ENCODE results near the gene TMEM52. TPM values are rescaled to one million over a fixed set of nuclear protein-coding genes. Genes with fewer than 3 reads are reported as not detected.

Gene TMEM52
- total RNA-seq = 1.2 and 1.6 TPM in 2 replicates
- polyA plus RNA-seq = 1.7 and 2.0 TPM in 2 replicates
- polyA plus RNA-seq (2011; cell fraction: cytosol; rRNA removed) = 0.92 and 1.5 TPM in 2 replicates
- 1.1 TPM in 2 replicates for polyA plus RNA-seq (2011; cell fraction: nucleus; rRNA removed)
- polyA plus RNA-seq (2012) = 0.92 and 0.94 TPM in 2 replicates
- polyA minus RNA-seq = 0.51 and 2.6 TPM in 2 replicates
- polyA minus RNA-seq (2011; cell fraction: cytosol; rRNA and poly(A)+ RNA removed) = not detected
- polyA minus RNA-seq (2011; cell fraction: nucleus; rRNA and poly(A)+ RNA removed) = 0.38 TPM in 1 of 2 replicates, not detected in the other
- percentile 19 among the genes with signal in this experiment for Bru-seq, nascent RNA
- percentile 26 among the genes with signal in this experiment for BruChase-seq, experiment 1, labeled RNA remaining after a 6-hour chase
- BruChase-seq, experiment 2, labeled RNA remaining after a 2-hour chase = not detected
- long read RNA-seq, partial matches to known transcripts = 0 of 1 reads
- long read RNA-seq, other reads (novel, unspliced or antisense) = 1 of 1 reads

DNA sequence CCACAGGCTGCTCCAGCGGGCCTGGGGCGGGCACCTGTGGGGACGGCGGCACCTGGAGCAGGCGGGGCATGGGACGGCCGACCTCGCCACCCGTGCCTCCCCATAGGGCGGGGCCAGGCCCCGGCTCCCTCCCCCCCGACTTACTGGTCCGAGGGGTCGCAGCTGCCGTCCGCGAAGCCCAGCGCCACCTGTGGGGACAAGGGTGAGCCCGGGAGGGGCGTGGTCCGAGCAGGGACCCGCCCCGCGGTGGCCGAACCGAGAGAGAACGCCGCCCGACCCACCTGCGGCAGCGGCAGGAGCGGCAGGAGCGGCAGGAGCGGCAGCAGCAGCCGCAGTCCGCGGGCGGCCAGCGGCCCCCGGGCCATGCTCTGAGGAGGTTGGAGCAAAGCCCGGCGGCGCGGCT is at the start of gene TMEM52:
Gene TMEM52, minus strand, starts transcription at position 379 of the 403 bp plus-strand sequence. Its CDS starts 14 bp downstream, at position 365.
- no peaks in the 10 kb centered on the region for H3K79me2 ChIP-seq (ENCODE audit: control insufficient read depth, insufficient read depth, low read length)
- intact Hi-C loops (cut with micrococcal nuclease) (loop anchor here (1.0 to 10.0 kb wide), 2 partner anchors 10 to 216 kb away; no protein-coding TSS in a partner anchor), dilution Hi-C loops (cut with MboI; ENCODE audit: extremely low pct_ligation_motif_present, low sequenced_read_pairs) (no loop called here)
- H3K9me3 ChIP-seq (replicated peaks; ENCODE audit: control insufficient read depth, insufficient read depth, low read length) = no peaks in the 10 kb centered on the region
- no peak within 1 kb of the TSS for H3K27ac ChIP-seq (ENCODE audit: insufficient read depth, low read depth, low read length)
- peaks cover 5% of the 10 kb centered on the region for H3K4me1 ChIP-seq (ENCODE audit: control insufficient read depth, extremely low read depth, insufficient read depth, low read length)
- peak within 1 kb of the TSS; percentile 52 for H3K4me2 ChIP-seq (ENCODE audit: insufficient read depth, low read length)
- H3K9ac ChIP-seq (replicated peaks; ENCODE audit: extremely low read depth, insufficient read depth, low read length) = peak within 1 kb of the TSS; percentile 29
- H2AFZ ChIP-seq (ENCODE audit: low read depth, low read length) = peak within 1 kb of the TSS; percentile 88
- no peaks in the 10 kb centered on the region for H3K9me1 ChIP-seq (replicated peaks; ENCODE audit: control insufficient read depth, extremely low read depth, insufficient read depth, low read length)
- BruUV-seq (replicated peaks) = no TSS peak
- POLR2A ChIA-PET = no interaction called here
- H3K36me3 ChIP-seq (ENCODE audit: control insufficient read depth in 2 of 2, extremely low read depth in 1 of 2, insufficient read depth in 2 of 2, low read length in 2 of 2) = no peaks in the 10 kb centered on the region
- TF ChIP-seq JUN (IDR thresholded peaks at IDR 0.05; ENCODE audit: borderline replicate concordance, insufficient read depth, insufficient read length, low read depth) = no peak
- TF ChIP-seq, protein P1, sequence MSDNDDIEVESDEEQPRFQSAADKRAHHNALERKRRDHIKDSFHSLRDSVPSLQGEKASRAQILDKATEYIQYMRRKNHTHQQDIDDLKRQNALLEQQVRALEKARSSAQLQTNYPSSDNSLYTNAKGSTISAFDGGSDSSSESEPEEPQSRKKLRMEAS (IDR thresholded peaks at IDR 0.05; ENCODE audit: insufficient read depth, insufficient read length) = no peak
- TF ChIP-seq EZH2 (IDR thresholded peaks at IDR 0.05; ENCODE audit: borderline replicate concordance, low read depth, low read length, severe bottlenecking) = no peak
- TF ChIP-seq, protein P2, sequence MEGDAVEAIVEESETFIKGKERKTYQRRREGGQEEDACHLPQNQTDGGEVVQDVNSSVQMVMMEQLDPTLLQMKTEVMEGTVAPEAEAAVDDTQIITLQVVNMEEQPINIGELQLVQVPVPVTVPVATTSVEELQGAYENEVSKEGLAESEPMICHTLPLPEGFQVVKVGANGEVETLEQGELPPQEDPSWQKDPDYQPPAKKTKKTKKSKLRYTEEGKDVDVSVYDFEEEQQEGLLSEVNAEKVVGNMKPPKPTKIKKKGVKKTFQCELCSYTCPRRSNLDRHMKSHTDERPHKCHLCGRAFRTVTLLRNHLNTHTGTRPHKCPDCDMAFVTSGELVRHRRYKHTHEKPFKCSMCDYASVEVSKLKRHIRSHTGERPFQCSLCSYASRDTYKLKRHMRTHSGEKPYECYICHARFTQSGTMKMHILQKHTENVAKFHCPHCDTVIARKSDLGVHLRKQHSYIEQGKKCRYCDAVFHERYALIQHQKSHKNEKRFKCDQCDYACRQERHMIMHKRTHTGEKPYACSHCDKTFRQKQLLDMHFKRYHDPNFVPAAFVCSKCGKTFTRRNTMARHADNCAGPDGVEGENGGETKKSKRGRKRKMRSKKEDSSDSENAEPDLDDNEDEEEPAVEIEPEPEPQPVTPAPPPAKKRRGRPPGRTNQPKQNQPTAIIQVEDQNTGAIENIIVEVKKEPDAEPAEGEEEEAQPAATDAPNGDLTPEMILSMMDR (IDR thresholded peaks at IDR 0.05; ENCODE audit: extremely low read depth in 1 of 2, insufficient read depth in 1 of 2, low read depth in 1 of 2, low read length in 2 of 2) = no peak
- no peak for TF ChIP-seq GATA2 (IDR thresholded peaks at IDR 0.05; ENCODE audit: insufficient read depth, insufficient read length, low read depth, low read length)
- no peak for TF ChIP-seq POLR2AphosphoS5 (IDR thresholded peaks at IDR 0.05; ENCODE audit: insufficient read depth, low read depth, low read length)
- TF ChIP-seq MYC (IDR thresholded peaks at IDR 0.05; ENCODE audit: low read depth, low read length) = no peak
- no peak for TF ChIP-seq FOS (IDR thresholded peaks at IDR 0.05; ENCODE audit: borderline replicate concordance, insufficient read depth, low read length)
- no peak for TF ChIP-seq POLR2A (IDR thresholded peaks at IDR 0.05; ENCODE audit: low read depth, low read length)
- no peak for FAIRE-seq
- H4K20me1 ChIP-seq (replicated peaks; ENCODE audit: control insufficient read depth, extremely low read depth, insufficient read depth, low read length) = no peaks in the 10 kb centered on the region
- H3K27me3 ChIP-seq (ENCODE audit: control insufficient read depth in 2 of 2, insufficient read depth in 2 of 2, low read length in 2 of 2) = no peaks in the 10 kb centered on the region
- peak within 1 kb of the TSS; percentile 29 to 42 (median 40) for H3K4me3 ChIP-seq (replicated peaks in 1 of 3; ENCODE audit: insufficient read depth in 1 of 3, low read depth in 1 of 3, low read length in 3 of 3)
- CTCF ChIA-PET = interaction anchor here (1.1 to 2.3 kb wide), 2 partner anchors 10 kb away, joined by 4 to 7 read pairs; no protein-coding TSS in a partner anchor
- no peak for DNase-seq (ENCODE audit: low read depth, low spot score)
